ENCODE measurements around the gene FBXO36. TPM values are rescaled to one million over a fixed set of nuclear protein-coding genes. Genes with fewer than 3 reads are reported as not detected.

The FBXO36 gene
- total and polyA plus RNA-seq, 2 of the 13 experiments (the other 11 are each of a cell fraction or from before 2014, with no cell fraction given), result 2.8 TPM

DNA sequence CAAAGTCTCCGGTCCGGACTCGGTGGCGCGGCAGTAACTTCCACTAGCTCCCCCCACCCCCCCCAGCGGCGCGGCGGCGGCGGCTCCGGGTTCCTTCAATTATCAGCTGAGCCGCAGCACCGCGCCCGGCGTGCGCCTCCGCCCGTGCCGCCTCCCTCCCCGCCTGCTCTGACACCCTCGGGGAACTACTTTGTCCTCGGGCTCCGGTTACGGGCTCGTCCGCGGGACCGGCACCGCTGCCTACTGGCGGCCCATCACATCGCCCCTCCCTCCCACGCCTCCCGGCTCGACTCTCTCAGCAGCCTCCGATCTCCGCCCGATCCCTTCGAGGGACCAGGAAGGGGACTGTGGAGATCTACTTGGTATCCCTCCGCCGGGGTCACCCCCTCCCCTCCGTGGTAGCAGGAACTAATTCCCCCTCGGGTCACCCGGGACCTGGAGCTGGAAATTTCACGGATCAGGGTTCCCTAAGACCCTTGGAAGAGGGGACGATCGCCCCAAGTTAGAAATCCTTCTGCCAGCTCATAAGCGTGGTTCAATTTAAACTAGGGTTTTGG lies 333 bp upstream of the FBXO36 start, which contains the start of gene TRIP12 (continued):
- TF ChIP-seq NFRKB (IDR thresholded peaks at IDR 0.05) (0 out of 2 replicates have a peak, but pooled peaks have one; percentile 15), ZFYVE20 (CRISPR knock-in tag; IDR thresholded peaks at IDR 0.05; ENCODE audit: borderline replicate concordance, low read depth) (no peak), MEF2D (CRISPR knock-in tag; IDR thresholded peaks at IDR 0.05) (peak; percentile 0; the same call in 1 of the 2 replicates), SATB2 (CRISPR knock-in tag; IDR thresholded peaks at IDR 0.05) (no peak; the same call in 1 of the 2 replicates), RXRA (CRISPR knock-in tag; IDR thresholded peaks at IDR 0.05) (peak; percentile 65; the same call in 1 of the 2 replicates), MYC (CRISPR knock-in tag; IDR thresholded peaks at IDR 0.05; ENCODE audit: borderline replicate concordance) (peak; percentile 77; the same call in 1 of the 2 replicates), HNRNPK (IDR thresholded peaks at IDR 0.05; ENCODE audit: low read depth, low read length, poor library complexity, severe bottlenecking) (peak; percentile 96), ZNF615 (CRISPR knock-in tag; IDR thresholded peaks at IDR 0.05; ENCODE audit: borderline replicate concordance) (0 out of 2 replicates have a peak, but pooled peaks have one; percentile 48), ZEB1 (IDR thresholded peaks at IDR 0.05; ENCODE audit: insufficient replicate concordance, low read depth) (peak; percentile 55), CHD4 (IDR thresholded peaks at IDR 0.05; ENCODE audit: borderline replicate concordance, low read length) (peak; percentile 53; the same call in 1 of the 2 replicates), ARNTL (CRISPR knock-in tag; IDR thresholded peaks at IDR 0.05) (peak; percentile 68; the same call in 1 of the 2 replicates), WIZ (CRISPR knock-in tag; IDR thresholded peaks at IDR 0.05) (peak; percentile 93; the same call in 1 of the 2 replicates), PRPF4 (IDR thresholded peaks at IDR 0.05; ENCODE audit: low read depth, low read length, poor library complexity, severe bottlenecking) (peak; percentile 46), NFKB2 (CRISPR knock-in tag; IDR thresholded peaks at IDR 0.05; ENCODE audit: borderline replicate concordance) (no peak), BORCS8-MEF2B (CRISPR knock-in tag; IDR thresholded peaks at IDR 0.05) (0 out of 2 replicates have a peak, but pooled peaks have one; percentile 29), THAP11 (CRISPR knock-in tag; IDR thresholded peaks at IDR 0.05) (peak; percentile 82), ZFP36L1 (CRISPR knock-in tag; IDR thresholded peaks at IDR 0.05) (no peak), FIP1L1 (IDR thresholded peaks at IDR 0.05; ENCODE audit: borderline replicate concordance, insufficient read depth, low read depth, low read length) (0 out of 2 replicates have a peak, but pooled peaks have one; percentile 72), ETV5 (CRISPR knock-in tag; IDR thresholded peaks at IDR 0.05; ENCODE audit: borderline replicate concordance) (peak; percentile 66), EED (CRISPR knock-in tag; IDR thresholded peaks at IDR 0.05) (no peak), ZNF614 (CRISPR knock-in tag; IDR thresholded peaks at IDR 0.05; ENCODE audit: borderline replicate concordance) (peak; percentile 18; the same call in 1 of the 2 replicates), NCOR1 (IDR thresholded peaks at IDR 0.05; ENCODE audit: borderline replicate concordance, low read length) (peak; percentile 58; the same call in 1 of the 2 replicates), ZNF724P (CRISPR knock-in tag; IDR thresholded peaks at IDR 0.05; ENCODE audit: borderline replicate concordance) (no peak), GMEB2 (CRISPR knock-in tag; IDR thresholded peaks at IDR 0.05; ENCODE audit: low read depth) (peak; percentile 38; the same call in 1 of the 2 replicates), PHF20 (CRISPR knock-in tag; IDR thresholded peaks at IDR 0.05) (peak; percentile 71)
- TF ChIP-seq, protein P1, sequence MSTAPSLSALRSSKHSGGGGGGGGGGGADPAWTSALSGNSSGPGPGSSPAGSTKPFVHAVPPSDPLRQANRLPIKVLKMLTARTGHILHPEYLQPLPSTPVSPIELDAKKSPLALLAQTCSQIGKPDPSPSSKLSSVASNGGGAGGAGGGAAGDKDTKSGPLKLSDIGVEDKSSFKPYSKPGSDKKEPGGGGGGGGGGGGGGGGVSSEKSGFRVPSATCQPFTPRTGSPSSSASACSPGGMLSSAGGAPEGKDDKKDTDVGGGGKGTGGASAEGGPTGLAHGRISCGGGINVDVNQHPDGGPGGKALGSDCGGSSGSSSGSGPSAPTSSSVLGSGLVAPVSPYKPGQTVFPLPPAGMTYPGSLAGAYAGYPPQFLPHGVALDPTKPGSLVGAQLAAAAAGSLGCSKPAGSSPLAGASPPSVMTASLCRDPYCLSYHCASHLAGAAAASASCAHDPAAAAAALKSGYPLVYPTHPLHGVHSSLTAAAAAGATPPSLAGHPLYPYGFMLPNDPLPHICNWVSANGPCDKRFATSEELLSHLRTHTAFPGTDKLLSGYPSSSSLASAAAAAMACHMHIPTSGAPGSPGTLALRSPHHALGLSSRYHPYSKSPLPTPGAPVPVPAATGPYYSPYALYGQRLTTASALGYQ (CRISPR knock-in tag; IDR thresholded peaks at IDR 0.05), result 0 out of 2 replicates have a peak, but pooled peaks have one; percentile 31
- TF ChIP-seq, protein P2, sequence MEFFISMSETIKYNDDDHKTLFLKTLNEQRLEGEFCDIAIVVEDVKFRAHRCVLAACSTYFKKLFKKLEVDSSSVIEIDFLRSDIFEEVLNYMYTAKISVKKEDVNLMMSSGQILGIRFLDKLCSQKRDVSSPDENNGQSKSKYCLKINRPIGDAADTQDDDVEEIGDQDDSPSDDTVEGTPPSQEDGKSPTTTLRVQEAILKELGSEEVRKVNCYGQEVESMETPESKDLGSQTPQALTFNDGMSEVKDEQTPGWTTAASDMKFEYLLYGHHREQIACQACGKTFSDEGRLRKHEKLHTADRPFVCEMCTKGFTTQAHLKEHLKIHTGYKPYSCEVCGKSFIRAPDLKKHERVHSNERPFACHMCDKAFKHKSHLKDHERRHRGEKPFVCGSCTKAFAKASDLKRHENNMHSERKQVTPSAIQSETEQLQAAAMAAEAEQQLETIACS (CRISPR knock-in tag; IDR thresholded peaks at IDR 0.05), result peak; percentile 36; the same call in 1 of the 2 replicates

Data from HepG2 (cell line).